GM21423 (cell line): Measurements from ENCODE around the gene TINAG.
"Not testable (repeated sequence)": the region's sequence is repeated elsewhere in the genome, so short reads cannot be mapped to it uniquely, and the experiment has no call there.

ENCODE experiments used
- ATAC-seq: cut with Tn5 transposase; IDR thresholded peaks from one replicate; pipeline ENCODE4 v1.9.1; 2021; ENCODE audit warnings: mild to moderate bottlenecking, moderate library complexity; ENCODE audit not compliant: unreplicated experiment

The TINAG gene

GRCh38 chr6:54307439-54307910 is 766 bp upstream of the TINAG start:
- peak; percentile 76 for ATAC-seq

GRCh38 chr6:54308986-54309315 is 710 bp downstream of the TINAG start:
- ATAC-seq = no peak

DNA sequence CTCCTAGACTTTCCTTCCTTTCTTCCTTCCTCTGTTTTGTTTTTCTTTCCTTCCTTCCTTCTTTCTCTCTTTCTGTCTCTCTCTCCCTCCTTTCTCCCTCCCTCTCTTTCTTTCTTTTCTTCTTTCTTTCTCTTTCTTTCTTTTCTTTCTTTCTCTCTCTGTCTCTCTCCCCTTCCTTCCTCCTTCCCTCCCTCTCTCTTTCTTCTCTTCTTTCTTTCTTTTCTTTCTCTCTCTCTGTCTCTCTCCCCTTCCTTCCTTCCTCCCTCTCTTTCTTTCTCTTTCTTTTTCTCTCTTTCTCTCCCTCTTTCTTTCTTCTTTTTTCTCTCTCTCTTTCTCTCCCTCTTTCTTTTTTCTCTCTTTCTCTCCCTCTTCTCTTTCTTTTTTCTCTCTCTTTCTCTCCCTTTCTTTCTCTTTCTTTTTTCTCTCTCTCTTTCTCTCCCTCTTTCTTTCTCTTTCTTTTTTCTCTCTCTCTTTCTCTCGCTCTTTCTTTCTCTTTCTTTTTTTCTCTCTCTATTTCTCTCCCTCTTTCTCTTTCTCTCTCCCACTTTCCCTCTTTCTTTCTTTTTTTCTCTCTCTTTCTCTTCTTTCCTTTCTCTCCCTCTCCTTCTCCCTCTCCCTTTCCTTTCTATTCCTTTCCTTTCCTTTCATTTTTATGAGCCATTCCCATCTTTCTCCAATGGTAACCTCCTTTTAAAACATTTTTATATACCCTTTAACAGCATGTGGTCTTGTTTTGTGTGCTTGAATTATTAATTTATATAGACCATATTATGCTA is 2.3 kb downstream of the TINAG start:
- no peak for ATAC-seq

DNA sequence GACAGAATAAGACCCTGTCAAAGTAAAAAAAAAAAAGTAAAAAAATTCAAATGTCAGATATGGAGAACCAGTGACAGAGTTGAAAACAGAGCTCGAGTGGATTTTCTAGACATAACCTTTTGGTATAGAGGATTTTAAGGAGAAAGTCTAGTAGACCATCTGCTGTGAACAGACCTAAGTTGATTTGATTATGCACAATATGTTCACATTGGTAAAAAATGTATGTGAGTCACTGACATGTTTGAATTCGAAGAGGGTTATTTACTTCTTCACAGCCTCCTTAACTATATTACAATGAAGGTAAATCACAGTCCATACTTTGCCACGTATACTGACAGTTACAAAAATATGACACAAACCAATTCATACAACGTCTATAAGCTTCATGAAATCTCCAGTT is 7.4 kb downstream of the TINAG start:
- no peak for ATAC-seq

GRCh38 chr6:54320871-54321270 is 12.6 kb downstream of the TINAG start:
- ATAC-seq = no peak

- ATAC-seq = no peak
Measured at GRCh38 chr6:54327631-54328030, 19.4 kb downstream of the TINAG start.

GRCh38 chr6:54331571-54331970 is 23.3 kb downstream of the TINAG start:
- ATAC-seq = not testable (repeated sequence)

GRCh38 chr6:54335871-54336270 is 27.6 kb downstream of the TINAG start:
- ATAC-seq = no peak

- no peak for ATAC-seq
Measured at GRCh38 chr6:54353975-54354374, 45.7 kb downstream of the TINAG start.

GRCh38 chr6:54354608-54355007 is 46.4 kb downstream of the TINAG start:
- ATAC-seq = no peak

- no peak for ATAC-seq
Measured at GRCh38 chr6:54357141-54357540, 48.9 kb downstream of the TINAG start.

- ATAC-seq = no peak
Measured at GRCh38 chr6:54361188-54361587, 52.9 kb downstream of the TINAG start.

DNA sequence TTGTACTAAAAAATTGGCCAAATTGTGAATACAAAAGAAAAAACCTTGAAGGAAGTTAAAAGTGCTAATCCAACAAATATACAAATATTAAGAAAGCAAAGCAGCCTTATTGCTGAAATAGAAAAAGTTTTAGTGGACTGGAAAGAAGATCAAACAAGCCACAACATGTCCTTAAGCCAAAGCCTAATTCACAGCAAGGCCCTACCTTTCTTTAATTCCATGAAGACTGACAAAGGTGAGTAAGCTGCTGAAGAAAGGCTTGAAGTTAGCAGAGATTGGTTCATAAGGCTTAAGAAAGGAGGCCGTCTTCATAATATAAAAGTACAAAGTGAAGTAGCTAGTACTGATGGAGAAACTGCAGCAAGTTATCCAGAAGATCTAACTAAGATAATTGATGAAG is 53.5 kb downstream of the TINAG start:
- no peak for ATAC-seq

- ATAC-seq = no peak
Measured at GRCh38 chr6:54366667-54367327, 58.6 kb downstream of the TINAG start.

- ATAC-seq = no peak
Measured at GRCh38 chr6:54377776-54378175, 69.5 kb downstream of the TINAG start.

- no peak for ATAC-seq
Measured at GRCh38 chr6:54386295-54386694, 78.1 kb downstream of the TINAG start.

- ATAC-seq = no peak
Measured at GRCh38 chr6:54390362-54390761, 82.1 kb downstream of the TINAG start.

GRCh38 chr6:54391577-54391976 is 83.3 kb downstream of the TINAG start:
- no peak for ATAC-seq

DNA sequence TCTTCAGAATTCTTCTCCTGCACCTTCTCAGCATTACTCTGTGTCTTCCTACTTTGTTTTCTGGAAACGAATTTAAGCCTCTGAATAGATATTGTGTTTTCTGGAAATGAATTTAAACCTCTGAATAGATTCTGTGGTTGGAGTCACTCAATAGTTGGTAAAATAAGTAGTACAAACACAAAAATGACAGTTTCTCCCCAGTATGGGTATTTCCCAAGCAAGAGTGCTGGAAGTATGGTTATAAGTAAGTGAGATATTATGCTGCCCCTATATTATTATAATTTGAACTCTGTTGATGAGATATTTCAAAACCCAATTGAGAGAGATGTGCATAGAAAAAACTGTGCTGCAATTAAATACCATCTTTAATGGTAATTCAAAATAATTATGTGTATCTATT is 94.9 kb downstream of the TINAG start:
- ATAC-seq = no peak

GRCh38 chr6:54404791-54405190 is 96.5 kb downstream of the TINAG start:
- ATAC-seq = no peak

- ATAC-seq = no peak
Measured at GRCh38 chr6:54411767-54412166, 103.5 kb downstream of the TINAG start.

DNA sequence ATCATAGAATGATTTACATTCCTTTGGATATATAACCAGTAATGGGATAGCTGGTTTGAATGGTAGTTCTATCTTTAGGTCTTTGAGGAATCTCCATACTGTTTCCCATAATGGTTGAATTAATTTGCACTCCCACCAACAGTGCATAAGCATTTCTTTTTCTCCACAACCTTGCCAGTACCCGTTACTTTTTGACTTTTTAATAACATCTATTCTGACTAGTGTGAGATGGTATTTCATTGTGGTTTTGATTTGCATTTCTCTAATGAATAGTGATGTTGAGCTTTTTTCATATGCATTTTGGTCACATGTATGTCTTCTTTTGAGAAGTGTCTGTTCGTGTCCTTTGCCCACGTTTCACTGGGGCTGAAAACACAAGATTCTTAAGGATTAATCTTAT is 107.3 kb downstream of the TINAG start:
- no peak for ATAC-seq

GRCh38 chr6:54419885-54420284 is 111.6 kb downstream of the TINAG start:
- ATAC-seq = no peak
